SK-N-MC (cell line): Measurements from ENCODE around the gene LEFTY1.

ENCODE experiments used
- EZH2 ChIP-seq: fragments of 200-600 bp; sonication (generic); IDR thresholded peaks from one replicate; pipeline ENCODE4 v1.6.1; 2017; ENCODE audit warnings: antibody characterized with exemption
- POLR2AphosphoS5 ChIP-seq: IDR thresholded peaks from 2 replicates; pipeline ENCODE4 v1.6.1; 2012; ENCODE audit warnings: mild to moderate bottlenecking, low read depth, low read length, borderline replicate concordance

DNA sequence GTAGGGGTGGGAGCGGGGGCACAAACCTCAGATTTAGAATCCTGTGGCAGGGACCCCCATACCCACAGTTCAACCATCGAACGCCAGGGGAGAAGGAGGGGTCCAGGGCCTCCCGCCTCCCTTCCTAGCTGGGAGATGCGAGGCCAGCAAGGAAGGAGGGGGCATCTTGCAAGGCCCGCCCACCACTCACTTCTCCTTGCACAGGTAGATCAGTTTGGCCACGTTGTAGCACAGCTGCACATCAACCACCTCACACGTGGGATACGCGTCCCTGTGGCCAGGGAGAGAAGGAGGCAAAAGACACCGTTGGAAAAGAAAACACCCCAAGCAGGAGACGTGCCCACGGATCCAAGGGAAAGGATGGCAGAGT lies 26.4 kb downstream of the LEFTY1 start:
- no peak for TF ChIP-seq POLR2AphosphoS5
- no peak for TF ChIP-seq EZH2
